Transverse colon (tissue), 4 donors: ENCODE measurements around the gene STK32C. TPM values are rescaled to one million over a fixed set of nuclear protein-coding genes. Genes with fewer than 3 reads are reported as not detected.

Experiments
- DNase-seq: peaks from one replicate; pipeline ENCODE4 v3.0.0-alpha.2; 2019
- H3K27ac ChIP-seq, 4 donors: fragments of 200-600 bp; sonication (generic); 2 replicates each; pipeline ENCODE4 v1.5.1; 2016 to 2018; ENCODE audit warnings: inconsistent platforms in 4 of 4
- H3K27me3 ChIP-seq: fragments of 200-600 bp; sonication (generic); 2 replicates; pipeline ENCODE4 v1.5.1; 2017; ENCODE audit warnings: inconsistent platforms
- H3K36me3 ChIP-seq, 4 donors: fragments of 200-600 bp; sonication (generic); 2 replicates each; pipeline ENCODE4 v1.5.1; 2017 to 2019; ENCODE audit warnings: inconsistent platforms in 4 of 4
- H3K4me1 ChIP-seq, 4 donors: fragments of 200-600 bp; sonication (generic); 2 replicates each; pipeline ENCODE4 v1.5.1; 2017 to 2020; ENCODE audit warnings: inconsistent platforms in 4 of 4
- H3K4me3 ChIP-seq, 4 donors: fragments of 200-600 bp; sonication (generic); 1 replicate in 1 of 4; 2 replicates in 3 of 4; pipeline versions ENCODE4 v1.5.1 to v1.6.1; 2017 to 2019; ENCODE audit warnings: inconsistent platforms in 4 of 4
- H3K9me3 ChIP-seq, 2 donors: fragments of 200-600 bp; sonication (generic); 2 replicates each; pipeline ENCODE4 v1.5.1; 2017 to 2019; ENCODE audit warnings: inconsistent platforms in 2 of 2
- CTCF ChIP-seq, 5 experiments: fragments of 200-600 bp in 3 of 5; fragments of 450-650 bp in 2 of 5; sonication (generic) in 3 of 5; IDR thresholded peaks; 1 replicate in 2 of 5; 2 replicates in 3 of 5; pipeline ENCODE4 v1.5.1; 2016 to 2017; ENCODE audit warnings: antibody characterized with exemption in 5 of 5, inconsistent platforms in 3 of 5, mild to moderate bottlenecking in 2 of 5, moderate library complexity in 1 of 5
- EP300 ChIP-seq: sonication (generic); formaldehyde crosslinking; IDR thresholded peaks from one replicate; pipeline ENCODE4 v1.6.1; 2017; ENCODE audit warnings: antibody characterized with exemption, low read depth
- POLR2A ChIP-seq: fragments of 450-650 bp; IDR thresholded peaks from one replicate; pipeline ENCODE4 v1.6.1; 2016; ENCODE audit warnings: antibody characterized with exemption, mild to moderate bottlenecking, moderate library complexity
- POLR2AphosphoS5 ChIP-seq, 3 donors: sonication (generic); formaldehyde crosslinking; IDR thresholded peaks; one replicate each; pipeline ENCODE4 v1.6.1; 2016; ENCODE audit warnings: antibody characterized with exemption in 3 of 3
- WGBS, 2 donors: methylation state at CpG; one replicate each; pipeline ENCODE4 v1.1.5; 2018; ENCODE audit warnings: low coverage in 1 of 2; 5-methylcytosine and 5-hydroxymethylcytosine counted together
- in situ Hi-C, 4 donors: fragments of 200-750 bp; cut with MboI; loops; one replicate each; pipeline versions ENCODE4 v1.15.0 to v1.15.1; 2017; ENCODE audit warnings: low sequenced_read_pairs in 3 of 4, low pct_ligation_motif_present in 1 of 4, low pct_unique_long_range_greater_than_20kb in 1 of 4
- intact Hi-C: fragments of 100-400 bp; cut with DNase I; formaldehyde crosslinking; loops from one replicate; pipeline ENCODE4 v1.15.1; 2023; ENCODE audit warnings: low total_unique reads
- total RNA-seq, 4 donors: library from RNA; depleted of rRNA; stranded (reverse); fragments of >200 nt; gene quantifications; one replicate each; pipeline ENCODE4 v1.1.0, GENCODE V29; 2016

Gene STK32C
- total RNA-seq, 4 donors from 2014 or later = 2.2 to 7.8 (median 3.7) TPM; not detected in 1

- in situ Hi-C loops = loop anchor here in 1 of 4 donors (25.0 kb wide), 1 partner anchor 91 kb away; no protein-coding TSS in a partner anchor
- intact Hi-C loops = no loop called here
- no peak overlapping the region for H3K27ac ChIP-seq
These were observed 21.0 kb upstream of the STK32C start for GRCh38 chr10:132328738-132329137.

GRCh38 chr10:132328106-132328505 is 20.4 kb upstream of the STK32C start:
- no peaks in the 10 kb centered on the region for H3K9me3 ChIP-seq
- H3K27me3 ChIP-seq = no peaks in the 10 kb centered on the region
- H3K36me3 ChIP-seq = no peaks in the 10 kb centered on the region
- DNase-seq = no peak
- no peak for TF ChIP-seq POLR2A
- TF ChIP-seq POLR2AphosphoS5 (IDR thresholded peaks at IDR 0.05) = no peak
- in situ Hi-C loops (loop anchor here in 1 of 4 donors (25.0 kb wide), 1 partner anchor 91 kb away; no protein-coding TSS in a partner anchor), intact Hi-C loops (no loop called here)
- 97 to 100% methylated on average over 8 to 9 of the region's 9 CpGs for WGBS, 2 donors
- H3K4me3 ChIP-seq = no peak overlapping the region
- H3K4me1 ChIP-seq = peaks cover 0 to 34% (median 13%) of the 10 kb centered on the region in 4 donors
- H3K27ac ChIP-seq = no peak overlapping the region

More at GRCh38 chr10:132328738-132329137, 21.0 kb upstream of the STK32C start:
- H3K36me3 ChIP-seq = no peaks in the 10 kb centered on the region
- H3K27me3 ChIP-seq = no peaks in the 10 kb centered on the region
- no peak for TF ChIP-seq POLR2A
- no peak for TF ChIP-seq CTCF (IDR thresholded peaks at IDR 0.05)
- no peak for TF ChIP-seq EP300
- TF ChIP-seq POLR2AphosphoS5 (IDR thresholded peaks at IDR 0.05) = no peak
- DNase-seq = no peak
- peaks cover 0 to 34% (median 14%) of the 10 kb centered on the region in 4 donors for H3K4me1 ChIP-seq
- 74 to 79% methylated on average over 5 to 8 of the region's 8 CpGs for WGBS, 2 donors
- H3K4me3 ChIP-seq = no peak overlapping the region
- no peaks in the 10 kb centered on the region for H3K9me3 ChIP-seq

GRCh38 chr10:132326925-132327324 is 19.2 kb upstream of the STK32C start:
- H3K9me3 ChIP-seq = no peaks in the 10 kb centered on the region

GRCh38 chr10:132326344-132326889 is 18.7 kb upstream of the STK32C start:
- no peaks in the 10 kb centered on the region for H3K36me3 ChIP-seq
- H3K9me3 ChIP-seq = no peaks in the 10 kb centered on the region
- WGBS, 2 donors = 79 to 100% methylated on average over 3 to 11 of the region's 11 CpGs
- no peak overlapping the region for H3K27ac ChIP-seq
- intact Hi-C loops = no loop called here
- in situ Hi-C loops = loop anchor here in 1 of 4 donors (25.0 kb wide), 1 partner anchor 89 kb away; no protein-coding TSS in a partner anchor
- no peak for DNase-seq
- no peaks in the 10 kb centered on the region for H3K27me3 ChIP-seq
- no peak overlapping the region for H3K4me3 ChIP-seq
- peaks cover 0 to 25% (median 5%) of the 10 kb centered on the region in 4 donors for H3K4me1 ChIP-seq
- TF ChIP-seq EP300 = no peak
- TF ChIP-seq POLR2A = no peak
- TF ChIP-seq CTCF (IDR thresholded peaks at IDR 0.05) = no peak
- TF ChIP-seq POLR2AphosphoS5 (IDR thresholded peaks at IDR 0.05) = no peak

More at GRCh38 chr10:132326925-132327324, 19.2 kb upstream of the STK32C start:
- H3K4me1 ChIP-seq = peaks cover 0 to 25% (median 5%) of the 10 kb centered on the region in 4 donors
- no peaks in the 10 kb centered on the region for H3K27me3 ChIP-seq
- intact Hi-C loops = no loop called here
- TF ChIP-seq POLR2A (no peak), CTCF (IDR thresholded peaks at IDR 0.05) (no peak), EP300 (no peak), POLR2AphosphoS5 (IDR thresholded peaks at IDR 0.05) (no peak)
- no peak overlapping the region for H3K4me3 ChIP-seq
- DNase-seq = no peak
- WGBS, 2 donors = 49 to 75% methylated on average over 4 of the region's 4 CpGs
- no peaks in the 10 kb centered on the region for H3K36me3 ChIP-seq
- in situ Hi-C loops = loop anchor here in 1 of 4 donors (25.0 kb wide), 1 partner anchor 90 kb away; no protein-coding TSS in a partner anchor
- no peak overlapping the region for H3K27ac ChIP-seq
